C1 segment of cervical spinal cord (tissue), 14 donors: ENCODE measurements around the gene ZNF619.
"Not testable (repeated sequence)": the region's sequence is repeated elsewhere in the genome, so short reads cannot be mapped to it uniquely, and the experiment has no call there.

Source experiments
- DNase-seq, 14 donors: peaks; one replicate each; lab custom pipeline; 2025; lab: John Stamatoyannopoulos, UW

The ZNF619 gene

DNA sequence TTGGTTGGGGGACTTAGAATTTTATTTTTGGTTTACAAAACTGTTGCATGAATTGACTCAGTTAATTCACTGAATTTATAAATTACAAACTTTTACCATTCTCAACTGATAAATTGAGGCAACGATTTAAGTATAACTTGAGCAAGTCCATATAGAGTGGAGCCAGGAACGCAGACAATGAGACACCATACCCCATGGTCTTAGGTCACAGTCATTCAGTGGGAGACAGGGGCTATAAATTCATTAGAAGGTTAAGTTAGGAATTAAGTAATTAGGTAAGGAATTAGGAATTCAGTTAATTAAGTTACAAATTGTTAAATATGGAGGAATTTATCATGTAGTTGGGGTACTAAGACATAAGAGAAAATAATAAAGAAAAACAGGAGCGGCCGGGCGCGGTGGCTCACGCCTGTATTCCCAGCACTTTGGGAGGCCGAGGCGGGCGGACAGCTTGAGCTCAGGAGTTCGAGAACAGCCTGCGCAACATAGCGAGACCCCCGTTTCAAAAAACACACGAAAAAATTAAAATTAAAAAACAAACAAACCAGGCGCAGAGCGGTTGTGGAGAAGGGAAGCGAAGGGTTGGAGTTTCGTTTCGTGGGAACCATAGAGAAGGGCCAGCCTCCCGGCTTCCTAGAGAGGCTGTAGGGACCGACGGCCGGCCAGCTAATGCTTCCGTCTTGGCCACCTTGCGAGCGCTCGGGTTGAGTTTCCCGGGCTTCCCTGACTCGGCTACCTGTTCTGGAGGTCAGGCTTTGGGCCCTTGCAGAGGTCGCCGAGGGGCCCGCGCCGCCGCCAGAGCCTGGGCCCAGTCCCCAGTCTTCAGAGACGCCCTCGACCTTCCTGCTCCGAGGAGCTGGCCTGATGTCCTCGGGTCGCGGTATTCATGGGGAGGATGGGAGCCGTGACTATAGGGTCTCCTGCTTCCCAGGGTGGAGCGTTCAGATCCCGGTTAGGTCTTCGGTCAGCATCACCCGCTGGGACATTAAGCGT is at the start of gene ZNF619:
TSS of gene ZNF619 (plus strand) at position 645 of the 993 bp plus-strand sequence. CDS start 858 bp downstream, outside the sequence.
- peak in 13 of 14 donors; percentile 17 to 74 (median 46) for DNase-seq

DNA sequence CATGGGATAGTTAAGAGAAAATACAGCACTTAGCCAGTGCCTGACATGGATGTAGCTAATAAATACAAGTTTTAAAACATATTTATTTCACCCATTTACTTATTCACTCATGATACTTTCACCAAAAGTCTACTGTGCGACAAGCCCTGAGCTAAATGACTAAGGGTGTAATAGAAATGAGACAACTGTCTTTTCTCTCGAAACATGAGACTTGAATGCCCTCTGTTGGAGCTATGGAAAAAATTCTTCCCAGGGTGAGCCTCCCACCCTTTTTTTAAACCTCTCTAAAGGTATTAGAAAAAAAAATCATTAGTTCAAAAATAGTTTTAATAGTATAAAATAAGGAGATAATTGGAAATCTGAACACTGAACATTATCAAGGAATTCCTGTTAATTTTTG is 44.1 kb upstream of the ZNF619 start:
- DNase-seq = no peak

DNA sequence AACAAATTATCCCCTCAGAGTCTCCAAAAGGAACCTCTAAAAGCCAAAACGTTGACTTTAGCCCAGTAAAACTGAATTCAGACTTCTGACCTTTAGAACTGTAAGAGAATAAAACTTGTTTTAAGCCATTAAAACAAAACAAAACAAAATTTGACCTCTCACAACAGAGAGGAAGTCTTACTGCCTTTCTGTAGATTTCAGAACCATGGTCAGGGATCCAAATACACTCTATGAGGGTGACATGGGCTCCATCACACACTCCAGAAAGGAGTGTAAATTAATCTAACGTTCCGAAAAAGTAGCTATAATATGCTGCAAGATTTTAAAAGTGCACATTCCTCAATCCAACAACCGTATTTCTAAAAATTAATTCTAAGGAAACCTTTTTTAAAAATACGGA is 39.0 kb upstream of the ZNF619 start:
- DNase-seq = no peak

DNA sequence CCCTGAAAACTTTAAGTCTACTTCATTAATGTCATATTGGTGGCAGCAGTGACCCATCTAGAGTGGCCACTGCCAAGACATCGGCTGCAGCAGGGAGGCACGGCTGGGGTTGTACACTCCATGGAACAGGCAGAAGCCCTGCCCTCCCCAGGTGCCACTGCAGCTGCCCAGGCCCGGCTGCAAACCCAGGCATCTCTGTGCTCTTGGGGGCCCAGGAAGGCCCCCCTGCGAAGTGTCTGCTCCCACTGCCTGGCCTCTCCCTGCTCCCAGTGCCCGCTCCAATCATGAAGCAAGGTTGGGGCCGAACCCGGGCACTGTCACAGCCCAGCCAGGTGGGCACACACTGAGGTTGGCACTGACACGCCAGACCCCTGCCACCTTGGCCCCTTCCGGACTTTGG is 31.9 kb upstream of the ZNF619 start:
- no peak for DNase-seq

DNA sequence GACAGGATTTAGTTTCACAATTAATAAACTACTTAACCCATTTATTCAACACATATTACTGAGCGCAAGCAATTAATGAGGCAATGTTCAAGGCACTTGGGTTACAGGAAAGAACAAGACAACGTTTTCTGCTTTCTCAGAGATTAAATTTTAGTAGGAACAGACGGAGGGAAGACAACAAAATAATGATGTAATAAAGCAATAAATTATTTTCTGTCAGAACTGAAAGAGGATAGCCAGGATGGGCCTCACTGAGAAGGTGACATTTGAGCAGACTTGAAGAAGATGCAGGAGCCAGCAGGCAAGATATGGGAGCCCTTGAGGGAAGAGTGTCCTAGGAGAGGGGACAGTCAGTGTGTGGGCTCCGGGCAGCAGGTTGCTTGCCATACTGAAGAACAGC is 31.0 kb upstream of the ZNF619 start:
- DNase-seq = no peak

DNA sequence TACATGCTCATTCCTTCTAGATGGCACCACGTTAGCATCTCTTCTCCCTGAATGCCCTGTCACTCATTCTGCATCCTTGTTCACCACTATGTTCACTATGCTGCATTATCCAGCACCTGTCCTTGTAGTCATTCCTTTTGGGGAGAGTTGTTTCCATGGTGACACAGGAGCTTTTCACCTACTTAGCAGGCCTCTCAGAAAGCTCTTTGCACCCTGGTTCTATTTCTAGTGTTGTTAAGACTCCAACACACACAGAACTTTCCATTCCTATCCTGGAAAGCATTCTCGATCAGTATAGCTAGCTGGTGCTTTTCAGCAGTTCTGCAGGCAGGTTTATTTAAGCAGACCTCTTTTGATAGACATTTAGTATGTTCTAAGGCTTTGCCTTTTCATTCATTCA is 26.5 kb upstream of the ZNF619 start:
- DNase-seq = no peak

DNA sequence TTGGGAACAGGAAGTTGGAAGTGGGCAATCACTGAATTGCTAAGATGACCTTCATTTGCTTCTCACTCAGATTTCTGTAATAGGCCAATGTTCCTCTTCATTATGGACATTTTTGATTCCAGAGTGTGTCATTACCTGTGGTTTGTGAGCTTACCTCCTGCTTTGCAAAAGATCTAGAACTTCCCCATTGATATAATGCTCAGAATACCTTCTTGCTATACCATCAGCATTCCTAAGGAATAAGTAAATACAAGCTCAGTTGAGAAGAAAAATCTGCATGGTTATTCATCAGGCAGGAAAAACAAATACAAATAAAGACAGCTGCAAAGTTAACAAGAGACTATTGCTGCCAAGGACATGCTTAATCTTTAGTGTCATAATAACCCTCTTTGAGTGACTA is 25.4 kb upstream of the ZNF619 start:
- DNase-seq = no peak

DNA sequence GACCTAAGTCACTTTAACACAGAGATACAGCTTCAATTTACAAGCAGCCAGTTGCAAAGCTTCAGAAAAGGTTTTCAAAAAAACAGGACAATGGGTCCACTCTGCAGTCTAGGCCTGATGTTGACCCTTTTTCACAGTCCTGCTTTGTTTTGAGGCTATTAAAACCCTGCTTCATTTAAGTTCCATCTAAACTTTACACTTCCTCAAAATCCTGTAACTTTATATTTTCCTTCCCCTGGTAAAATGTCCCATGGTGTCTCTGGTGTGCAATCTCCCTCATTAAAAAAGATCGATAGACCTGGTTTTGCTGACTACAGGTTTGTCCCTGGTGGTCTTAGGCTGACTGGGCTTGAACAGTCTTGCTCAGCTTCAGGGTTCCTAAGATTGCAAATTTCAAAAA is 24.9 kb upstream of the ZNF619 start:
- DNase-seq = no peak

DNA sequence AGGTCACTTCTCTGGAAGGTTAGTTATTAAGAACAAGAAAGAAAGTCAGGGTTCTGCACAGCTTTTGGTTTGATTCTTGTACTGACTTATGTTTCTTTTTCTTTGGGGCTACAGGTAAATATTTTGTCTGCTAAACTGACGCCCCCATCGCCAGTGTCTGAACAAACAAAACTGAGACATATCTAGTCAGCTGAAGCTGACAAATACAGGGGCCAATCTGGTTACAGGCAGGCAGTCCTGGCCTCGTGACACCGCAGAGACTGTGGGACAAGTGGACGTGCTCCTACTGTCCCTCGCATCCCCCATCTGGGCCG is 24.4 kb upstream of the ZNF619 start:
- DNase-seq = no peak

DNA sequence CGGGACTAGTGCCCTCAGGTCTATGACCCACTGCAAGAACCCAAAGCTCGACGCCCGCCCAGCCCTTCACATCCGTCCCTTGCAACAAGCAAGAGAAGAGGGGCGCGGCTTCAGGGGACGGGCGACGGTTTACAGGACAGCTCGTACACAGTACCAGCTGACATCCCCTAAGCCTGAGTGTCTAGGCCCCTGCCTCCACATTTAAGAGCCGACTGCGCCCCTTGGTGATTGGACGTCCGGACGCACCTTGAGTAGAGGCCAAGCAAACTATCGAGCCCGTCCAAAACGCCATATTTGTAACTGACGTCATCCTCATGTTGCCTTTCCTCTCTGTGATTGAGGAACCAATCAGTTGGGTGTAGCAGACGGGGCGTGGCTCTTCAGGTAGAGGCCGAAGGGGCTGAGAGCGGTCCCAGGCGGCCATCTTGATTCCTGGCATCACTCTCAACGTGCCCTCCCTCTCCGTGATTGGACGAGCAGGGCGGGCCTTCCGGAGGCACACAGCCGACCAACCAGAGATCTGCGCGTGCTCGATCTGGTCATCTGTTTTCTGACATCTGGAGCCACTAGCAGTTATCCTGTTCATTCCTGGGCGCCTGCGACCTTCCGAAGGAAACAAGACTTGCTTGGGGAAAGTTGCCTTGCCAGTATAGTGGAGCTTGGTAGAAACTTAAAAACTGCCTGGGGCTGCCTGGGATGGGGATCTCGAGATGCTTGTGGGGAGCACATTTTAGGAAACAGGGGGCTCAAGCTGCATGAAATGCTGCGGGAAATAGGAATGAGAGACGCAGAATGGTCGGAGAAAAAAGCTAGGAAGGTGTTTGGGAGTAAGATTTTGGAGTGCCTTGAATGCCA is 23.8 kb upstream of the ZNF619 start:
- peak; percentile 70 to 99 (median 94) for DNase-seq

DNA sequence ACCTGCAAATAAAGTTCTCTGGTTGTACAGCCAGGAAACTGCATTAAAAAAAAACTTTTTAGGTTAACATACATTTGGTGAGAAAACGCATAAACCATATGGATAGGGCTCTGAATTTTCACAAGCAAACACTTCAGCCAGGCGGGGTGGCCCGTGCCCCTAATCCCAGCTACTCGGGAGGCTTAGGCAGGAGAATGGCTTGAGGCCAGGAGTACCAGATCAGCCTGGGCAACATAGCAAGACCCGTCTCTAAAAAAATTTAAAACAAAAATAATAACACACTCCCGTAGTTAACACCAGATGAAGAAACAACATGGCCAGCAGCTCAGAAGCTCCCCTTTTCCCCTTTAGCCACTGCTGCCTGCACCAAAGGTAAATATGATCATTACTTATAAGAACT is 23.0 kb upstream of the ZNF619 start:
- DNase-seq = peak in 1 of 14 donors; percentile 9

DNA sequence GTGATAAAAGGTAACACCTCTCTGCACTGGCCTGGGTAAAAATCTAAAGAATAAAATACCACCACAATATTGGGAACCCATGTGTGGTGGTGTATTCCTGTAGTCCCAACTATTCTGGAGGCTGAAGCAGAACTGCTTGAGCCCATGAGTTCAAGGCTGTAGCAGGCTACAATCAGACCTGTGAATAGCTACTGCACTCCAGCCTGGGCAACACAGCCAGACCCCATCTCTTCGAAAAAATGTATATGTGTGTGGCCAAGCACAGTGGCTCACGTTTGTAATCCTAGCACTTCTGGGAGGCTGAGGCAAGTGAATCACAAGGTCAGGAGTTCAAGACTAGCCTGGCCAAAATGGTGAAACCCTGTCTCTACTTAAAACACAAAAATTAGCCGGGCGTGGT is 21.6 kb upstream of the ZNF619 start:
- DNase-seq = no peak

DNA sequence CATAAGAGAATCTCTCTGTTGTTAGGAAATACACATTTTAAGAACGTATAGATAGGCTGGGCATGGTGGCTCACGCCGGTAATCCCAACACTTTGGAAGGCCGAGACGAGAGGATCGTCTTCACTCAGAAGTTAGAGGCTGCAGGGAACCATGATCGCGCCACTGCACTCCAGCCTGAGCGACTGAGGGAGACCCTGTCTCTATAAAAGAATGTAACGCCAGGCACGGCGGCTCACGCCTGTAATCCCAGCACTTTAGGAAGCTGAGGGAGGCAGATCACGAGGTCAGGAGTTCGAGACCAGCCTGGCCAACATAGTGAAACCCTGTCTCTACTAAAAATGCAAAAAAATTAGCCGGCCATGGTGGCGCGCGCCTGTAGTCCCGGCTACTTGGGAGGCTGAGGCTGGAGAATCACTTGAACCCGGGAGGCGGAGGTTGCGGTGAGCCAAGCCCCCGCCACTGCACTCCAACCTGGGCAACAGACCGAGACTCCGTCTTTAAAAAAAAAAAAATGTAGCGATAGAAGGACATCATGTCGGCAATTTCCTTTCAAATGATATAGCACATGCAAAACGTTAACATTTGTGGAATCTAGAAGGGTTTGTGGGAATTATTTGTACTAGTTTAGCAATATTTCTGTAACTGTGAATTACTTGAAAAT is 20.5 kb upstream of the ZNF619 start:
- DNase-seq = no peak

DNA sequence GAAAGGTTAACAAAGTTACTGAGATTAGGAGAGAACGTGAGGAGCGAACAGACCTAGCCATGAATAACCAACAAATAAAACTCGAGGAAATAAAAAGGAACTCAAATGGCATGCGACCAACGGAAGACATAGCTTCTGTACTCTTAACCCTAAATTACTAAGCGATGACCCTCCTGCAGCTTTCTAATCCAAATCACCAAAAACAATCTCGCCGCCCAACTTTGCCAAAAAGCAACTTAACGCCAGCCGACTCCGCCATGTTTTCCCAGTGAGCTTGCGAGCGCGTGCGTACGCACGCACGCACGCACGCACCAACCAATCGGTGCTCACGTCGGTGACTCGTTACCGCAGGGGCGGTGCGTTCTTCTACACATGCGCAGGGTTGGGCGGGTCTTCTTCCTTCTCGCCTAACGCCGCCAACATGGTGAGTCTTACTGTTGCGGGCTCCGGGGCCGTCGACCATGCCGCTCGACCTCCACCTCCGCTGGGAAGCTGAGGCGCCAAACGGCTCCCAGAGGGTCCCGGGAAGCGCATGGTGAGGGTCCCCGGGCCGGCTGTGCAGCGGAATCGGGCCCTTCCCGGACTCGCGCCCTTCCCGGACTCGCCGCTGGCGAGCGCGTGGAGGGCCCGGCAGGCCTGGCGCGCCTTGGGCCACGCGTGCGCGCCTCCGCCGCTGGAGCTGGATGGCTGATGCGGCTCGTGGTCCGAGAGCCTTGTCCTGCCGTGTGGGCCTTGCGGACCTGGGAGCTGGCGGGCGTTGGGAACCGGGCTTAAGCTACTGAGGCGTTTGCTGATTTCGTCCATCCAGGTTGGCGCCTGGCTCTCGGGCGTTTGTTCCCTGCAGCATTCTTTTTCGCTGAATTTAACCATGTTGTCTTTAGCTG is 19.7 kb upstream of the ZNF619 start, which contains the start of gene RPL14:
TSS of gene RPL14 (plus strand) at position 400 of the 884 bp plus-strand sequence. CDS start at position 533, 133 bp downstream.
- DNase-seq = peak; percentile 54 to 95 (median 93)

DNA sequence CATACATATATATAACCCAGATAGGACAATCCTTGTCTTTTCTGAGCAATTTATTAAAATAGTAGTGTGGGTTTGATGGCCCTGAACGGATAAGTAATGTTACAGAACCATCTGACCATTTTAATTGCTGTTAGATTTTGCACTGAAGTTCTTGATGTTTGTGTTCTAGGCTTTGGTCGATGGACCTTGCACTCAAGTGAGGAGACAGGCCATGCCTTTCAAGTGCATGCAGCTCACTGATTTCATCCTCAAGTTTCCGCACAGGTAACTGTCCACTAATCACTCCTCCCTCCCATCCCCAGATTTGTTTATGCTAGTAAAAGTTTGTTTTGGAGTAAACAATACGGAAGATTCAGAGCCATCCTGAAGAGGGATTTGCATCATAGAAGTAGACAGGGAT is 18.4 kb upstream of the ZNF619 start:
- no peak for DNase-seq

DNA sequence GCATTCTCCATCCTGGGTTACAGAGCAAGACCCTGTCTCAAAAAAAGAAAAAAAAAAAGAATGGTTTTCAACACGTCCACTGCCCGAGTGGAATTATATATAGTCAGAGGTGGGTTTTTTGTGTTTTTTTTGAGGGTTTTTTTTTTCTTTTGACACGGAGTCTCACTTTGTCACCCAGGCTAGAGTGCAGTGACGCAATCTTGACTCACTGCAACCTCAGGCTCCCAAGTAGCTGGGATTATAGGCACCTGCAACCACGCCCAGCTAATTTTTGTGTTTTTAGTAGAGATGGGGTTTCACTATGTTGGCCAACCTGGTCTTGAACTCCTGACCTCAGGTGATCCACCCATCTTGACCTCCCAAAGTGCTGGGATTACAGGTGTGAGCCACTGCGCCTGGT is 16.4 kb upstream of the ZNF619 start:
- DNase-seq = not testable (repeated sequence)

DNA sequence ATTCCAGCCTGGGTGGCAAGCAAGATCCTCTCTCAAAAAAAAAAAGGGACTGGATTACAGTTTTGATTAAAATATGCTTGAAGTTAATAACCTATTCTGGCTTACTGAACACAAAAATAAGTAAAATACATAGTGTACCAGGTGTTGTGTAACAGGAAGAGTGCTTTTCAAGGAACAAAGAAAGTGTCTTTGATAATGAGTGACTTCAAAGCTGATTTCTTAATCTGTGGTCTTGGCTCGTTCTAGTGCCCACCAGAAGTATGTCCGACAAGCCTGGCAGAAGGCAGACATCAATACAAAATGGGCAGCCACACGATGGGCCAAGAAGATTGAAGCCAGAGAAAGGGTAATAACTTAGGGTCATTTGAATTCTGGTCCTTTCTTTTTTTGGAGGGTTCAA is 15.8 kb upstream of the ZNF619 start:
- no peak for DNase-seq

DNA sequence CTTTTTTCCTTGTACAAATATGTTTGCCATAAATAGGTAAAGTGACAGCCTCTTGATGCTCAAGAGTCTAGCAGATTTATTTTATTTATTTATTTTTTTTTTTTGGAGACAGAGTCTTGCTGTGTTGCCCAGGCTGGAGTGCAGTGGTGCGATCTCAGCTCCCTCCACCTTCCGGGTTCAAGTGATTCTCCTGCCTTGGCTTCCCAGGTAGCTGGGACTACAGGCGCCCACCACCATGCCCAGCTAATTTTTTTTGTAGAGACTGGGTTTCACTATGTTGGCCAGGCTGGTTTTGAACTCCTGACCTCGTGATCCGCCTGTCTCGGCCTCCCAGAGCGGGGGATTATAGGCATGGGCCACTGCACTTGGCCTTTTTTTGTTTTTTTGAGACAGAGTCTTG is 14.1 kb upstream of the ZNF619 start:
- not testable (repeated sequence) for DNase-seq

DNA sequence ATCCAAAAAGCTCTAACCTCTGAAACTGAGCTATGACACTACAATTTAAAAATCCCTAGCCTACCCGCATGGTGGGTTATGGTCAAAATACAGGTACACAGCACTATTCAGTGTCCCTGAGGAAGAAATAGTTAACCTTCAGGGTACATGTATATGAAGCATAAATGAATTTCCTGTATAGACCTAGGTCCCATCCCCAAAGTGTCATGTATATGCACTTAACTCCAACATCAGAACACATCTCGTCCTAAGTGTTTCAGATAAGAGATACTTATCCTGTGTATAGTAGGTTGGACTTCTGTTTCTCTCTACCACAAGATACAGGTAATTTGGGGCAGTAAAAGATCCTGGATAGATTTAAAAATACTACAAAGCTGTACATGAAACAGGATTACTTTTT is 13.3 kb upstream of the ZNF619 start:
- DNase-seq = no peak

DNA sequence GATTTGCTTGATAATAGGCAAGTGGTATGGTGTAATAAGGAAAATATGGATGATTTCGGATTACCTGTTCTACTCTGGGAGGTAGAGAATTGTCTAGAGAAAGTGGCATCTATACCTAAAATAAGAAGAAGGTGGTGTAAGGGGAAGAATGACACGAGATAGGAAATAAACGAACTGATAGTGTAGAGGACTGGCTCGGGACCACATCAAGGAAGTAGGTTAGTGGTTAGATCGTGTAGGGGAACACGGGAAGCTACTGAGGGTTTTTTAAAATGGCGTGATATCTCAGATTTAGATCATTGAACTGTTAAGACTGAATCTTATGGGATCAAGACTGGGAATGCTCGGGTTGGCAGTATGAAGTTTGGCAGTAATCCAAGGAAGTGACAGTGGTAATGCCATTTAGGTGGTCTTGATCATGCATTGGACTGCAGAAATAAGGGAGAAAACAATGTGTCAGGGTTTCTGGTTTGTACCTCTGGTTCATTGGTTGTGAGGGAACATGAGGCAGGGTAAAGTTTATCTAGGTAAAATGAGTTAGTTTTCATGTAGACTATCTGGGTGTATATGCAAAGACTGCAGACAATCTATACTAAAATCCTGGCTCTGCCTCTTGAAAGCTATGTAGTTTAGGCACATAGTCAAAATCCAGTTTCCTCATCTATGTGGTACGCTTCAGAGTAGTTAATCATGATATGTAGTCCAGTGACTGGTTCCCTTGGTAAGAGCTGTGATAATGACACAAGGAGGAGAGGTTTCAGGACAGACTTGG is 12.4 kb upstream of the ZNF619 start:
- no peak for DNase-seq
